Esophagus squamous epithelium (tissue), 4 donors: ENCODE data around the gene GNPTAB.

Experiments
- CTCF ChIP-seq, 6 experiments: fragments of 450-650 bp in 4 of 6; fragments of 200-600 bp in 2 of 6; sonication (generic) in 2 of 6; IDR thresholded peaks; one replicate each; pipeline ENCODE4 v1.5.1; 2016 to 2019; ENCODE audit warnings: antibody characterized with exemption in 6 of 6, mild to moderate bottlenecking in 4 of 6, moderate library complexity in 4 of 6
- POLR2A ChIP-seq, 4 donors: fragments of 450-650 bp; IDR thresholded peaks; one replicate each; pipeline ENCODE4 v1.6.1; 2017; ENCODE audit warnings: antibody characterized with exemption in 4 of 4, mild to moderate bottlenecking in 4 of 4, moderate library complexity in 3 of 4

GRCh38 chr12:101768781-101769180 lies 62.0 kb downstream of the GNPTAB start:
- TF ChIP-seq CTCF (IDR thresholded peaks at IDR 0.05) = no peak
- no peak for TF ChIP-seq POLR2A (IDR thresholded peaks at IDR 0.05)
